HuH-7 (cell line): Measurements from ENCODE around the gene TLR3.

Experiments
- DNase-seq: peaks from one replicate; pipeline ENCODE4 v3.0.0; 2011; ENCODE audit warnings: low spot score

TLR3 gene

DNA sequence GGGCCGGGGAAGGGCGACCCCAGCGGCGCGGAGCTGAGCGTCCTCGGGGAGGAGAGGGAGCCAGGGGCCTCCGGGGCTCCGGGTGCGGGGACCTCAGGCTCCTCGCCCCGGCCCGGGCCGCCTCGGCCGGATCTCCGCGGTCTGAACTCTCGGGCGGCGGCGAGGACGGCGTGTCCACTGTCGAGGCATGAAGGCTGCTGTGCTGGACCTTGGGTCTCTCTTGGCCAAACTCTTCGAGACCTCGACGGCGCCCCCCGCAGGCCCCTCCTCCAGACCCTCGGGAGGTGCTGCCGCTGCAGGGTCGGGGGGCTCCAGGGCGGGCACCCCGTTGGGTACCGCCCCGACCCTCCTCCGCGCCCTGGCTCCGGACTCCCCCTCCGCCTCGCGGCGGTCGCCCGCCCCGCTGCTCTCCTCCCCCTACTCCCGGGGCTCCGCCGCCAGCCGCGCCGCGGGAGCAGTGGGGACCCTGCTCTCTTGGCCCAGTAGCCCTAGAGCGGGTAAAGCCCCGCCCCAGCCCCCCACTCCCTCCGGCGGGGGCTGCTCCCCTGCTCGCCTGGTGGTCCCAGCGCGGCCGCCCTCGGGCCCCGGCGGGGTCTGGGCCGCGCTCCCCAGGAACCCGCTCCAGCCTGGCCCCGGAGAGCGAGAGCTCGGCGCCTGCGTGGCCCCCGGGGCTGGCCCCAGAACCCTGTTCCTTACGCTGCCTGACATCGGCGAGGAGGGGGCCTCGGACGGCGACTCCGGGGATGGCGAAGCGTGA lies 36.1 kb downstream of the TLR3 start:
- peak; percentile 3 for DNase-seq

DNA sequence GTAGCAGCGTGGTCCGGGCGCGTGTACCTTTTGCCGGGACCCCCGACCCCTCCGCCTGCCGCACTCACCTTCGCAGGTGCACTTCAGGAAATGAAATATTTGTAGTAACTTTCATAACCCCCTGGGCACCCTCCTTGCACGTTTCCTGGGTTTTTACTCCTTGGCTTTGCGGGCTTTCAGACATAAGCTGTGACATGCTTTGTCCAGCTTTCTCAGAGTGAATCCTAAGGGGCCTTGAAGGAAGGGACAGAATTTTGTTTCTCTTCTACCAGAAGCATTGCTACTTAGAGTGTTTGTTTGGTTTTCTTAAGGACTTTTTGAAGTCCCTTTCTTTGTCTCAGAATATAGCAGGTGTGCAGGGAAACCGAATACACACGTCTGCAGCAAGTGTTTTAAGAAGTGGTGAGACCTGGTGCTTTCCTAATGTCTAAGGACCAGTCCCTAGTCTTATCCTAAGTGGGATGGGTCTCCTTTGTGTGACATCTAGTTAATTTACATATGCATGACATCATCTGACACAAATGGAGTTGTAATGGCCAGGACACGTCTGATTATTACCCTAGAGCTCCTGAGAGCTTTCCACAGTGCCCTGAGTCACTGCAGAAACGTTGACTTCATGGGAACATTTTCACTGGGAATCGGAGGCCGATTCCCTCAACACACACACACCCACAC lies 36.8 kb downstream of the TLR3 start:
- DNase-seq, result no peak

- no peak for DNase-seq
Measured at GRCh38 chr4:186107947-186108346, 39.0 kb downstream of the TLR3 start.

DNA sequence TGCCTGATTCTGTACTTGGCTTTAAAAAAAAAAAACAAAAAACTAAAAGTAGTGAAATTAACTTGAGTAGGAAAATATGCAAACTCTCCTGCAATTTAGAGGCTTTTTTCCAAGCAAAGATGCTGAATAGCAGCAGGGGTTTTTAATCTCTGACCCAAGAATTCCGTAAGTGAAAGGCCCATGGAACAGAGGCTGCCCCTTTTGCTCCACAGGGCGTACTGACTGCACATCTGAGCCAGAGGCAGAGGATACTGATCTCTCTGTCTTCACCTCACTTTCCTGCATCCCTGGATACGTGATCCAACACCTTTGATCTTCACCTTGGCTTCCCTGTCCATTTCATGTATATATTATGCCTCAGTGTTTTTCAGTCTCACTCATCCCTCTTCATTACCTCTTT lies 39.4 kb downstream of the TLR3 start:
- no peak for DNase-seq

DNA sequence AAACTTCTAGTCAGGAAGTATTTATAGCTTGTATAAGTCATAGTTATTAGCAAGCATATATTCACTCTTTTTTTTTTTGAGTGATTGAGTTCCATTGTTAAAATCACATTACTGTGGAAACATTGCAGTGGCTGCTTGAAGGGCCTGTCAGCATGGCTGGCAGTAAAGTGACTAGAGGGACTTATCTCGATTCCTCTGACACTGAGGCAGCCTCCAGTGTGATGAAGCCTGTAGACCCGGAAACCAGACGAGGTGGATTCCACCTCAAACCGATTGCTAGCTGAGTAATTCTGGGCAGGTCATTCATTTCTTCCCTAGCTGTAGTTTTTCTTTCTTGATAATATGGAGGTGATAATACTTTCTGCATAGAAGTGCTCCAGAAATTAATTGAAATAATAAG lies 40.3 kb downstream of the TLR3 start:
- no peak for DNase-seq

- no peak for DNase-seq
Measured at GRCh38 chr4:186116697-186117096, 47.7 kb downstream of the TLR3 start.

- no peak for DNase-seq
Measured at GRCh38 chr4:186118582-186118981, 49.6 kb downstream of the TLR3 start.

GRCh38 chr4:186121057-186121456 lies 52.1 kb downstream of the TLR3 start:
- DNase-seq, result no peak

GRCh38 chr4:186128842-186129241 lies 59.9 kb downstream of the TLR3 start:
- no peak for DNase-seq

- no peak for DNase-seq
Measured at GRCh38 chr4:186131935-186132334, 63.0 kb downstream of the TLR3 start.

DNA sequence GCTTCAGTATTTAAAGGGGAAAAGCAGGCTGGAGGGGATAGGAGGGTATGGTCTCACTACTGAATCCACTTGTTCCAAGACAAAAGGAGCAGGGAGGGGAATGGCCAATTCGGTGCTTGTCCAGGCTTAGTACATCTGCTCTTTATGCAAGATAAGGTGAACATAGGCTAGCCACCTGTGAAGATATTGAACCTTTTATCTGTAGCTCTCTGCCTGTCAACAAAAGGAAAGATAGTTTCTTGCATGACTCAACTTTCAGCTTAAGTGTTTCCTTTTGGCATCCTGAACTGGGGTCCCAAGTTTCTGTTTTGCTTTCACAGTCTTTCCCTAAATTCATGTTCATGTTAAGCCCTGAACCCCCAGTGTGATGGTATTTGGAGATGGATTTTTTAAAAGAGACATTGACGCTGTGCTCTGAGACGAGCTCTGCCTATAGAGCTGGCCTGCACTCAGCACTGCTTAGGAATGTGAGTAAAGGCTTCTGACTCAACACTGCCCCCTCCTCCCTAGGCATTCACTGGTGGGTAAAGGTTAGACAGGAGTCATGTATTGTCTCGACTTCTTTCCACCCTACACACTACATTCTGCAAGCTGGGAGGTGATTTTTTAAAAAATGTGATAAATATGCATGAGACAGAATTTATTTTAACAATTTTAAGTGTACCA lies 63.8 kb downstream of the TLR3 start:
- peak; percentile 6 for DNase-seq

DNA sequence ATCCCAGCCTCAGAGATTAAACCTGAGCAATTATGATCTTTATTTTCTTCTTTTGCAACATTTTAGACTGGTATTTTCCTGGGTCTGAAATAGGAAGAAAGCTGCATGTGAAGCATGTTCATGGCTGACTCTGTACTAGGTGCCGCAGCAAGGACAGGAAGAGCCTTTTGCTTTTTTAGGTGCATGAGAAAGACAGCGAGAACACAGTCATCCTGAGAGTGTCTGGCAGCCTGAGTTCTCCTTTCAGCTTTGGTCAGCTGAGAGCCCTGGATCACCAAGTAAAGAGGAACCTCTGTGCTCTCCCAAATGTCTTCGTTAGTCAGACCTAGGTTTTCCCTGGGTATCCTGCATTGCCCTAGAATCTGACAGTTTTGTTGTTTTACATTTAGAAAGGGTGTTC lies 65.3 kb downstream of the TLR3 start:
- DNase-seq, result no peak

- no peak for DNase-seq
Measured at GRCh38 chr4:186134861-186135260, 65.9 kb downstream of the TLR3 start.

GRCh38 chr4:186137196-186137794 lies 68.3 kb downstream of the TLR3 start:
- DNase-seq, result peak; percentile 1
